Activated CD4-positive, alpha-beta T cell treated with anti-CD3 and anti-CD28 coated beads, Interleukin-2, amount 10 ng/mL, durations not matched to agents 7 days and 5 days (primary cell): ENCODE data around the gene PLBD2. TPM values are rescaled to one million over a fixed set of nuclear protein-coding genes. Genes with fewer than 3 reads are reported as not detected.

Experiments
- CTCF ChIA-PET: fragments of 350-600 bp; sonication (Branson Sonifier 250); formaldehyde crosslinking; loops from one replicate; lab custom pipeline; 2021; ENCODE audit warnings: antibody characterized with exemption; lab: Charles Lee
- POLR2A ChIA-PET: fragments of 350-600 bp; sonication (Branson Sonifier 250); formaldehyde crosslinking; loops from one replicate; lab custom pipeline; 2021; ENCODE audit warnings: antibody characterized with exemption; lab: Charles Lee
- DNase-seq: peaks from one replicate; pipeline ENCODE4 v3.0.0-alpha.2; 2020
- H3K27ac Mint-ChIP-seq: one replicate; pipeline ENCODE4 v1.8.0; 2021; ENCODE audit warnings: mild to moderate bottlenecking, moderate library complexity, mixed read lengths
- H3K27me3 Mint-ChIP-seq: one replicate; pipeline ENCODE4 v1.8.0; 2021; ENCODE audit warnings: mixed read lengths
- H3K36me3 Mint-ChIP-seq: one replicate; pipeline ENCODE4 v1.8.0; 2021; ENCODE audit warnings: low read depth, mixed read lengths
- H3K4me1 Mint-ChIP-seq: one replicate; pipeline ENCODE4 v1.8.0; 2021; ENCODE audit warnings: mixed read lengths
- H3K4me3 Mint-ChIP-seq: one replicate; pipeline ENCODE4 v1.8.0; 2021; ENCODE audit warnings: mild to moderate bottlenecking, moderate library complexity, mixed read lengths
- H3K9me3 Mint-ChIP-seq: one replicate; pipeline ENCODE4 v1.8.0; 2021; ENCODE audit warnings: mixed read lengths
- total RNA-seq, 2 experiments: library from RNA; stranded (reverse); gene quantifications; one replicate each; pipeline ENCODE4 v1.2.3, GENCODE V29; 2021

PLBD2 gene
- total RNA-seq, 2 experiments from 2014 or later: 12.7 to 15.3 TPM

- Mint-ChIP-seq H3K9me3 (no peaks in the 10 kb centered on the region), H3K27me3 (no peaks in the 10 kb centered on the region), H3K4me3 (no peak overlapping the region), H3K27ac (no peak overlapping the region), H3K4me1 (no peaks in the 10 kb centered on the region), H3K36me3 (no peaks in the 10 kb centered on the region)
- ChIA-PET CTCF (no interaction called here), POLR2A (no interaction called here)
- no peak for DNase-seq
Observed at GRCh38 chr12:113382206-113382605, 23.8 kb downstream of the PLBD2 start.

GRCh38 chr12:113384778-113385177, 26.4 kb downstream of the PLBD2 start:
- CTCF ChIA-PET: interaction anchor here (0.6 kb wide), 1 partner anchor 93 kb away, joined by 3 read pairs; no protein-coding TSS in a partner anchor
- no peaks in the 10 kb centered on the region for H3K4me1 Mint-ChIP-seq
- no peaks in the 10 kb centered on the region for H3K27me3 Mint-ChIP-seq
- no peak overlapping the region for H3K4me3 Mint-ChIP-seq
- H3K27ac Mint-ChIP-seq: no peak overlapping the region
- H3K9me3 Mint-ChIP-seq: no peaks in the 10 kb centered on the region
- H3K36me3 Mint-ChIP-seq: peaks cover 2% of the 10 kb centered on the region
- POLR2A ChIA-PET: no interaction called here
- no peak for DNase-seq

- ChIA-PET CTCF (interaction anchor here (0.6 to 1.3 kb wide), 2 partner anchors 37 to 94 kb away, joined by 3 read pairs; partner anchors contain the start of gene SDSL), POLR2A (no interaction called here)
- H3K27me3 Mint-ChIP-seq: no peaks in the 10 kb centered on the region
- H3K36me3 Mint-ChIP-seq: peaks cover 2% of the 10 kb centered on the region
- no peaks in the 10 kb centered on the region for H3K4me1 Mint-ChIP-seq
- H3K9me3 Mint-ChIP-seq: no peaks in the 10 kb centered on the region
- peak overlapping the region; percentile 39 for H3K27ac Mint-ChIP-seq
- no peak for DNase-seq
- no peak overlapping the region for H3K4me3 Mint-ChIP-seq
Observed at GRCh38 chr12:113385282-113385882, 27.0 kb downstream of the PLBD2 start.

GRCh38 chr12:113386866-113387566, 28.6 kb downstream of the PLBD2 start:
- no peaks in the 10 kb centered on the region for H3K4me1 Mint-ChIP-seq
- CTCF ChIA-PET: interaction anchor here (1.3 to 2.2 kb wide), 3 partner anchors 10 to 39 kb away, joined by 3 to 4 read pairs (median 4); no protein-coding TSS in a partner anchor
- no peaks in the 10 kb centered on the region for H3K27me3 Mint-ChIP-seq
- H3K4me3 Mint-ChIP-seq: no peak overlapping the region
- no peaks in the 10 kb centered on the region for H3K9me3 Mint-ChIP-seq
- POLR2A ChIA-PET: no interaction called here
- peaks cover 2% of the 10 kb centered on the region for H3K36me3 Mint-ChIP-seq
- DNase-seq: no peak
- no peak overlapping the region for H3K27ac Mint-ChIP-seq

GRCh38 chr12:113387631-113388030, 29.2 kb downstream of the PLBD2 start:
- Mint-ChIP-seq H3K9me3 (no peaks in the 10 kb centered on the region), H3K4me3 (no peak overlapping the region), H3K27ac (no peak overlapping the region), H3K4me1 (no peaks in the 10 kb centered on the region), H3K27me3 (no peaks in the 10 kb centered on the region), H3K36me3 (peaks cover 2% of the 10 kb centered on the region)
- ChIA-PET CTCF (interaction anchor here (0.6 to 2.2 kb wide), 4 partner anchors 9 to 38 kb away, joined by 3 to 4 read pairs (median 4); no protein-coding TSS in a partner anchor), POLR2A (no interaction called here)
- no peak for DNase-seq

GRCh38 chr12:113388351-113388750, 30.0 kb downstream of the PLBD2 start:
- POLR2A ChIA-PET: no interaction called here
- Mint-ChIP-seq H3K36me3 (peaks cover 2% of the 10 kb centered on the region), H3K9me3 (no peaks in the 10 kb centered on the region), H3K4me1 (no peaks in the 10 kb centered on the region), H3K4me3 (no peak overlapping the region), H3K27me3 (no peaks in the 10 kb centered on the region), H3K27ac (no peak overlapping the region)
- no peak for DNase-seq
- CTCF ChIA-PET: interaction anchor here (0.6 to 2.2 kb wide), 5 partner anchors 10 to 61 kb away, joined by 3 to 4 read pairs (median 3); no protein-coding TSS in a partner anchor

GRCh38 chr12:113390064-113391043, 32.0 kb downstream of the PLBD2 start:
- Mint-ChIP-seq H3K36me3 (peaks cover 2% of the 10 kb centered on the region), H3K27ac (no peak overlapping the region), H3K27me3 (no peaks in the 10 kb centered on the region), H3K9me3 (no peaks in the 10 kb centered on the region), H3K4me3 (no peak overlapping the region), H3K4me1 (no peaks in the 10 kb centered on the region)
- POLR2A ChIA-PET: no interaction called here
- DNase-seq: no peak
- CTCF ChIA-PET: no interaction called here

GRCh38 chr12:113391145-113391544, 32.8 kb downstream of the PLBD2 start:
- Mint-ChIP-seq H3K4me1 (no peaks in the 10 kb centered on the region), H3K36me3 (peaks cover 2% of the 10 kb centered on the region), H3K9me3 (no peaks in the 10 kb centered on the region), H3K27me3 (no peaks in the 10 kb centered on the region), H3K4me3 (no peak overlapping the region), H3K27ac (no peak overlapping the region)
- CTCF ChIA-PET: no interaction called here
- POLR2A ChIA-PET: no interaction called here
- DNase-seq: no peak

GRCh38 chr12:113391650-113392337, 33.4 kb downstream of the PLBD2 start:
- Mint-ChIP-seq H3K4me3 (no peak overlapping the region), H3K27ac (no peak overlapping the region), H3K36me3 (peaks cover 2% of the 10 kb centered on the region), H3K27me3 (no peaks in the 10 kb centered on the region), H3K4me1 (no peaks in the 10 kb centered on the region), H3K9me3 (no peaks in the 10 kb centered on the region)
- DNase-seq: no peak
- ChIA-PET POLR2A (no interaction called here), CTCF (no interaction called here)

GRCh38 chr12:113392520-113392919, 34.1 kb downstream of the PLBD2 start:
- ChIA-PET POLR2A (no interaction called here), CTCF (no interaction called here)
- Mint-ChIP-seq H3K4me1 (no peaks in the 10 kb centered on the region), H3K9me3 (no peaks in the 10 kb centered on the region), H3K27ac (no peak overlapping the region), H3K27me3 (no peaks in the 10 kb centered on the region), H3K4me3 (no peak overlapping the region), H3K36me3 (peaks cover 2% of the 10 kb centered on the region)
- DNase-seq: no peak

- H3K27ac Mint-ChIP-seq: no peak overlapping the region
- ChIA-PET CTCF (no interaction called here), POLR2A (no interaction called here)
- DNase-seq: no peak
- no peak overlapping the region for H3K4me3 Mint-ChIP-seq
- no peaks in the 10 kb centered on the region for H3K27me3 Mint-ChIP-seq
- H3K36me3 Mint-ChIP-seq: peaks cover 2% of the 10 kb centered on the region
- no peaks in the 10 kb centered on the region for H3K9me3 Mint-ChIP-seq
- H3K4me1 Mint-ChIP-seq: no peaks in the 10 kb centered on the region
Observed at GRCh38 chr12:113392988-113393579, 34.7 kb downstream of the PLBD2 start.

- no peaks in the 10 kb centered on the region for H3K27me3 Mint-ChIP-seq
- H3K9me3 Mint-ChIP-seq: no peaks in the 10 kb centered on the region
- DNase-seq: no peak
- ChIA-PET CTCF (no interaction called here), POLR2A (no interaction called here)
- no peak overlapping the region for H3K4me3 Mint-ChIP-seq
- peaks cover under 1% of the 10 kb centered on the region for H3K36me3 Mint-ChIP-seq
- no peak overlapping the region for H3K27ac Mint-ChIP-seq
- H3K4me1 Mint-ChIP-seq: no peaks in the 10 kb centered on the region
Observed at GRCh38 chr12:113393749-113394148, 35.4 kb downstream of the PLBD2 start.
